A673 (cell line): ENCODE measurements around the gene TLCD4. TPM values are rescaled to one million over a fixed set of nuclear protein-coding genes. Genes with fewer than 3 reads are reported as not detected.

Experiments
- BruUV-seq: library from RNA; stranded (reverse); fragments of 400-500 nt; replicated peaks from 2 replicates; lab custom pipeline; 2021; lab: Mats Ljungman, UMichigan
- CTCF ChIA-PET: fragments of 300-600 bp; sonication (Branson Sonifier 250); formaldehyde crosslinking; loops from one replicate; lab custom pipeline; 2022; ENCODE audit warnings: antibody characterized with exemption; lab: Charles Lee
- POLR2A ChIA-PET: fragments of 300-600 bp; sonication (Branson Sonifier 250); formaldehyde crosslinking; loops from one replicate; lab custom pipeline; 2022; ENCODE audit warnings: antibody characterized with exemption; ENCODE audit not compliant: low non-redundant PET; lab: Charles Lee
- DNase-seq: peaks from one replicate; pipeline ENCODE4 v3.0.0-alpha.2; 2015; ENCODE audit warnings: low spot score
- H3K27ac ChIP-seq: fragments of 200-600 bp; sonication (generic); 2 replicates; pipeline ENCODE4 v1.5.1; 2016; ENCODE audit warnings: mixed run types, low read depth, mild to moderate bottlenecking, mixed read lengths, antibody characterized with exemption, low read length; ENCODE audit not compliant: poor library complexity, severe bottlenecking
- H3K27me3 ChIP-seq: fragments of 200-600 bp; sonication (generic); replicated peaks from 2 replicates; pipeline ENCODE4 v1.6.1; 2017; ENCODE audit warnings: mixed run types, low read depth, mild to moderate bottlenecking, mixed read lengths, antibody characterized with exemption, low read length; ENCODE audit not compliant: insufficient read depth, poor library complexity
- H3K36me3 ChIP-seq: fragments of 200-600 bp; sonication (generic); 2 replicates; pipeline ENCODE4 v1.6.1; 2016; ENCODE audit warnings: mixed run types, mild to moderate bottlenecking, mixed read lengths, antibody characterized with exemption, low read length; ENCODE audit not compliant: insufficient read depth, poor library complexity, severe bottlenecking
- H3K4me1 ChIP-seq: fragments of 200-600 bp; sonication (generic); 2 replicates; pipeline ENCODE4 v1.6.1; 2017; ENCODE audit warnings: mixed run types, mild to moderate bottlenecking, mixed read lengths, antibody characterized with exemption, low read length; ENCODE audit not compliant: insufficient read depth, poor library complexity, severe bottlenecking
- H3K4me3 ChIP-seq: fragments of 200-600 bp; sonication (generic); 2 replicates; pipeline ENCODE4 v1.5.1; 2016; ENCODE audit warnings: low read depth, mixed run types, mild to moderate bottlenecking, mixed read lengths, low read length; ENCODE audit not compliant: poor library complexity, severe bottlenecking
- H3K9me3 ChIP-seq: fragments of 200-600 bp; sonication (generic); 2 replicates; pipeline ENCODE4 v1.6.1; 2016; ENCODE audit warnings: mixed run types, low read depth, mild to moderate bottlenecking, mixed read lengths, antibody characterized with exemption, low read length; ENCODE audit not compliant: poor library complexity, severe bottlenecking
- EZH2 ChIP-seq: fragments of 200-600 bp; sonication (generic); IDR thresholded peaks from 2 replicates; pipeline ENCODE4 v1.6.1; 2017; ENCODE audit warnings: borderline replicate concordance, low read depth, mild to moderate bottlenecking, mixed read lengths, antibody characterized with exemption, low read length; ENCODE audit not compliant: poor library complexity, severe bottlenecking
- intact Hi-C: fragments of 100-400 bp; cut with micrococcal nuclease; formaldehyde crosslinking; loops from one replicate; pipeline ENCODE4 v1.10.0; 2022; ENCODE audit not compliant: unreplicated experiment
- total RNA-seq: library from RNA; stranded (reverse); gene quantifications from 2 replicates; pipeline ENCODE4 v1.2.3, GENCODE V29; 2021
- TF ChIP-seq, protein P1 (sequence below): fragments of 300-800, 200-600 bp; sonication (generic); conservative IDR thresholded peaks from 2 replicates; pipeline ENCODE4 v1.5.1; 2017; ENCODE audit warnings: low read depth, mild to moderate bottlenecking, antibody characterized with exemption, low read length, moderate library complexity, mixed read lengths

Gene TLCD4
- total RNA-seq, 1 experiment from 2014 or later: not detected

DNA sequence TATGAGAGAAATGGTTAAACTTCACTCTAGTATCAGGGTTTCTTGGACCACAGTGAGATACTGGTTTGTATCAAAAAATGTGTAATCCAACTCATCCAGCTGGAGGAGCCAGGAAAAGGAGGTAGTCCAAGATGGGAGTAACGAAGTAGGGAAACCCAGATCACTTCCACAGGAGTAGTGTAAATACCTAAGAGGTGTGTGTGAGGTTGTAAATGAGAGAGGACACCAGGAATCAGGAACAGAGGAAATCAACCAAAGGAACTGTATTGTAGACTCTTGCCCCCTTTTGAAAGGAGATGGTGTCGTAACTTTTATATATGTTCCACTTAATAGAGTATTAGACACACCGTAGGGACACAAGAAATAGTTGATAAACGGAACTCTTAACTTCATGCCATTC lies 19.7 kb upstream of the TLCD4 start:
- TF ChIP-seq EZH2: no peak
- TF ChIP-seq, protein P1, sequence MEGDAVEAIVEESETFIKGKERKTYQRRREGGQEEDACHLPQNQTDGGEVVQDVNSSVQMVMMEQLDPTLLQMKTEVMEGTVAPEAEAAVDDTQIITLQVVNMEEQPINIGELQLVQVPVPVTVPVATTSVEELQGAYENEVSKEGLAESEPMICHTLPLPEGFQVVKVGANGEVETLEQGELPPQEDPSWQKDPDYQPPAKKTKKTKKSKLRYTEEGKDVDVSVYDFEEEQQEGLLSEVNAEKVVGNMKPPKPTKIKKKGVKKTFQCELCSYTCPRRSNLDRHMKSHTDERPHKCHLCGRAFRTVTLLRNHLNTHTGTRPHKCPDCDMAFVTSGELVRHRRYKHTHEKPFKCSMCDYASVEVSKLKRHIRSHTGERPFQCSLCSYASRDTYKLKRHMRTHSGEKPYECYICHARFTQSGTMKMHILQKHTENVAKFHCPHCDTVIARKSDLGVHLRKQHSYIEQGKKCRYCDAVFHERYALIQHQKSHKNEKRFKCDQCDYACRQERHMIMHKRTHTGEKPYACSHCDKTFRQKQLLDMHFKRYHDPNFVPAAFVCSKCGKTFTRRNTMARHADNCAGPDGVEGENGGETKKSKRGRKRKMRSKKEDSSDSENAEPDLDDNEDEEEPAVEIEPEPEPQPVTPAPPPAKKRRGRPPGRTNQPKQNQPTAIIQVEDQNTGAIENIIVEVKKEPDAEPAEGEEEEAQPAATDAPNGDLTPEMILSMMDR: no peak
- POLR2A ChIA-PET: no interaction called here
- CTCF ChIA-PET: no interaction called here

DNA sequence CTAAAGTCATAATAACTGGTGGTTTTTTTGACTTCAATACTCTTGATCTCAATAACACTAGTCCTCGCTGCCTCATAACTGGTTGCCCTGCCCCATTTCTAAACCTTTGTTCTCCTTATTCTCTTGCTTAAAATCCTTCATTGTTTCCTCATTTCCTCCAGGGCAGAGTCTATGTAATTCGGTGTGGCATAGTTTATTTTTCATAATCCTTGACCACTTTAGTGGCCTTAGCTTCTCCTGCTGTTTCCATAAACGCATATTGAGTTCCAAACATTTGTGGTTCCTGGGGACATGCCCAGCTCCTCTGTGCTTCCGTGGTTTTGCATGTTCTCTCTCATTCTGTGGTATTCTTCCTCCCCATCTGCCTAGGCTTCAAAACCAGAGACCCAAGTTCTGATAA lies 19.0 kb upstream of the TLCD4 start:
- no TSS peak for BruUV-seq
- no peak overlapping the region for H3K4me3 ChIP-seq
- no peaks in the 10 kb centered on the region for H3K9me3 ChIP-seq
- H3K36me3 ChIP-seq: no peaks in the 10 kb centered on the region
- ChIA-PET CTCF (no interaction called here), POLR2A (no interaction called here)
- H3K4me1 ChIP-seq: no peaks in the 10 kb centered on the region
- TF ChIP-seq, protein P1: no peak
- no peak for TF ChIP-seq EZH2
- H3K27me3 ChIP-seq: peaks cover 6% of the 10 kb centered on the region
- no peak for DNase-seq
- intact Hi-C loops: no loop called here
- no peak overlapping the region for H3K27ac ChIP-seq

More for the DNA sequence above, 19.7 kb upstream of the TLCD4 start:
- no peak overlapping the region for H3K27ac ChIP-seq
- intact Hi-C loops: no loop called here
- no peak overlapping the region for H3K4me3 ChIP-seq
- DNase-seq: no peak
- no TSS peak for BruUV-seq
- no peaks in the 10 kb centered on the region for H3K9me3 ChIP-seq
- H3K4me1 ChIP-seq: no peaks in the 10 kb centered on the region
- peaks cover 3% of the 10 kb centered on the region for H3K27me3 ChIP-seq
- H3K36me3 ChIP-seq: no peaks in the 10 kb centered on the region

GRCh38 chr1:95108792-95109191 lies 8.4 kb upstream of the TLCD4 start:
- CTCF ChIA-PET: no interaction called here

More at GRCh38 chr1:95108792-95109191, 8.4 kb upstream of the TLCD4 start:
- no peaks in the 10 kb centered on the region for H3K36me3 ChIP-seq
- no peak overlapping the region for H3K27ac ChIP-seq
- BruUV-seq: no TSS peak
- DNase-seq: no peak
- H3K9me3 ChIP-seq: no peaks in the 10 kb centered on the region
- no peaks in the 10 kb centered on the region for H3K4me1 ChIP-seq
- H3K27me3 ChIP-seq: no peaks in the 10 kb centered on the region
- no peak overlapping the region for H3K4me3 ChIP-seq
- POLR2A ChIA-PET: no interaction called here
- intact Hi-C loops: no loop called here
- TF ChIP-seq, protein P1: no peak
- no peak for TF ChIP-seq EZH2
